22Rv1 (cell line): ENCODE measurements around the gene EIF3A.

Experiments
- H3K27ac ChIP-seq: fragments of 450-650 bp; 2 replicates; pipeline ENCODE4 v1.5.1; 2017
- CTCF ChIP-seq: fragments of 450-650 bp; IDR thresholded peaks from 2 replicates; pipeline ENCODE4 v1.5.1; 2017; ENCODE audit warnings: mild to moderate bottlenecking
- ZFX ChIP-seq: fragments of 450-650 bp; IDR thresholded peaks from 2 replicates; pipeline ENCODE4 v1.6.1; 2017; ENCODE audit warnings: antibody characterized with exemption, borderline replicate concordance

Gene EIF3A

GRCh38 chr10:119078422-119079179, 2.0 kb downstream of the EIF3A start:
- H3K27ac ChIP-seq, result peak overlapping the region; percentile 92; the same call in 1 of the 2 replicates
- no peak for TF ChIP-seq CTCF
- no peak for TF ChIP-seq ZFX

GRCh38 chr10:119073584-119073983, 7.0 kb downstream of the EIF3A start:
- TF ChIP-seq ZFX, result no peak
- no peak for TF ChIP-seq CTCF
- no peak overlapping the region for H3K27ac ChIP-seq

- H3K27ac ChIP-seq, result no peak overlapping the region
- TF ChIP-seq CTCF, result no peak
- TF ChIP-seq ZFX, result no peak
Observed at GRCh38 chr10:119070395-119071165, 10.0 kb downstream of the EIF3A start.

GRCh38 chr10:119061926-119062325, 18.7 kb downstream of the EIF3A start:
- TF ChIP-seq ZFX (no peak), CTCF (no peak)
- H3K27ac ChIP-seq, result no peak overlapping the region

- H3K27ac ChIP-seq, result no peak overlapping the region
Observed at GRCh38 chr10:119061352-119061751, 19.3 kb downstream of the EIF3A start.

DNA sequence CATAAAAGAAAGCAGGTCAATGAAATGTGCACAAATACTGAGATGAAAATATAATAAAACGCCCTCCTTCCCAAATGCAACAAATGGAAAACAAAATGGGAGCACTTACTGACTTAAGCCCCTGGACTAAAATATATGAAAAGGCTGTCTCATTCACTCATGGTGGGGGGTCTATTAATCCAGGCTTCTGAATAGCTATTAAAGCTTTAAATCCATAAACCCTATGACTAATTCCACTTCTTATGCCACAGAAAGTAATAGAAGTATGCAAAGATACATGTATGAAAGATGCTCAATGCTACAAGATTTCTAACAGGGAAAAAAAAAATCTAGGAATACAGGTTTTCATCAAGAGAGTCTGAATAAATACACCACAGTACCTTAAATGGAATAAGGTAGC, 20.5 kb downstream of the EIF3A start:
- TF ChIP-seq CTCF (no peak), ZFX (no peak)
- H3K27ac ChIP-seq, result no peak overlapping the region

More at GRCh38 chr10:119061352-119061751, 19.3 kb downstream of the EIF3A start:
- TF ChIP-seq CTCF (no peak), ZFX (no peak)

DNA sequence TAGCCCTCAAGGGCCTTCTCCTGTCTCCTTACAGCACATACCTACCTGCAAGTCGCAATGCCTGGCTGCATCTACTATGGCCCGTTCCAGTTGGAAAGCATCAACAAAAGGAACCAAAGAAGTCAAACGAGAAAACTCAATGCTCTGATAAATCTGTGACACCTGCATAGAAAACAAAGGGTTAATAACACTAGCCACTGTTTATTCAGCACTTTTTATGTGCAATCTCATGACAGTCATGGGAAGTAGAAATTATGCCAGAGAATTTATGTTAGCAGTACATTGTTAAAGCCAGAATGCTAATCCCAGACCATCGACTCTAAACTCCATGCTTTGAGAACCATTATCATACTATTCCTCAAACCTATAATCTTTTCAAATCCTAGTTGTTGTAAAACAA, 21.1 kb downstream of the EIF3A start:
- H3K27ac ChIP-seq, result no peak overlapping the region
- TF ChIP-seq ZFX, result no peak
- no peak for TF ChIP-seq CTCF
